GM12892 (cell line): ENCODE measurements around the gene PARVG.

ENCODE experiments used
- POLR2A ChIP-seq: IDR thresholded peaks from 2 replicates; pipeline ENCODE4 v1.6.1; 2011; ENCODE audit warnings: low read depth, low read length, control low read depth
- POLR2AphosphoS5 ChIP-seq: IDR thresholded peaks from 2 replicates; pipeline ENCODE4 v1.6.1; 2011; ENCODE audit warnings: low read depth, low read length, control low read depth

GRCh38 chr22:44179989-44180705, 578 bp upstream of the PARVG start:
- no peak for TF ChIP-seq POLR2AphosphoS5
- TF ChIP-seq POLR2A, result no peak
